Epithelial cell of esophagus (primary cell): ENCODE results near the gene UBE2D2.

ENCODE experiments used
- DNase-seq: peaks from one replicate; pipeline ENCODE4 v3.0.0; 2010; ENCODE audit warnings: low read depth
- H3K4me3 ChIP-seq: 2 replicates; pipeline ENCODE4 v1.5.1; 2011; ENCODE audit warnings: mild to moderate bottlenecking, low read length, control low read depth
- CTCF ChIP-seq: IDR thresholded peaks from 2 replicates; pipeline ENCODE4 v1.5.1; 2011; ENCODE audit warnings: low read depth, mild to moderate bottlenecking, low read length, control low read depth, inconsistent platforms; ENCODE audit not compliant: insufficient read depth; ENCODE audit errors: missing control alignments

UBE2D2 gene

GRCh38 chr5:139651043-139651834 is 90.1 kb downstream of the UBE2D2 start:
- no peak overlapping the region for H3K4me3 ChIP-seq
- no peak for DNase-seq
- no peak for TF ChIP-seq CTCF

- H3K4me3 ChIP-seq: no peak overlapping the region
- no peak for TF ChIP-seq CTCF
- DNase-seq: peak; percentile 83
These were observed 91.0 kb downstream of the UBE2D2 start for GRCh38 chr5:139651853-139652787.

GRCh38 chr5:139652788-139653241 is 91.7 kb downstream of the UBE2D2 start:
- H3K4me3 ChIP-seq: no peak overlapping the region
- no peak for DNase-seq
- TF ChIP-seq CTCF: no peak

GRCh38 chr5:139653616-139654015 is 92.5 kb downstream of the UBE2D2 start:
- no peak for DNase-seq
- H3K4me3 ChIP-seq: no peak overlapping the region
- TF ChIP-seq CTCF: no peak

- TF ChIP-seq CTCF: no peak
- H3K4me3 ChIP-seq: no peak overlapping the region
- DNase-seq: no peak
These were observed 93.3 kb downstream of the UBE2D2 start for GRCh38 chr5:139654464-139654863.

- H3K4me3 ChIP-seq: no peak overlapping the region
These were observed 93.8 kb downstream of the UBE2D2 start for GRCh38 chr5:139654871-139655491.

More at GRCh38 chr5:139654871-139655491, 93.8 kb downstream of the UBE2D2 start:
- no peak for TF ChIP-seq CTCF
- no peak for DNase-seq
